ENCODE results near the gene PAQR3. TPM values are rescaled to one million over a fixed set of nuclear protein-coding genes. Genes with fewer than 3 reads are reported as not detected.

The PAQR3 gene
- total RNA-seq, 1 donor from 2014 or later: 6.7 TPM

GRCh38 chr4:78899302-78899701, 39.9 kb downstream of the PAQR3 start:
- H3K4me3 ChIP-seq: no peak overlapping the region
- no peak overlapping the region for H3K27ac ChIP-seq
- H3K4me1 ChIP-seq: no peaks in the 10 kb centered on the region
- no peak for DNase-seq (ENCODE audit: low spot score in 2 of 2)
- no peaks in the 10 kb centered on the region for H3K27me3 ChIP-seq
- no peak for TF ChIP-seq CTCF (IDR thresholded peaks at IDR 0.05)
- peaks cover 4 to 13% of the 10 kb centered on the region in 2 donors for H3K36me3 ChIP-seq
- no peaks in the 10 kb centered on the region for H3K9me3 ChIP-seq
- intact Hi-C loops (cut with DNase I): no loop called here

DNA sequence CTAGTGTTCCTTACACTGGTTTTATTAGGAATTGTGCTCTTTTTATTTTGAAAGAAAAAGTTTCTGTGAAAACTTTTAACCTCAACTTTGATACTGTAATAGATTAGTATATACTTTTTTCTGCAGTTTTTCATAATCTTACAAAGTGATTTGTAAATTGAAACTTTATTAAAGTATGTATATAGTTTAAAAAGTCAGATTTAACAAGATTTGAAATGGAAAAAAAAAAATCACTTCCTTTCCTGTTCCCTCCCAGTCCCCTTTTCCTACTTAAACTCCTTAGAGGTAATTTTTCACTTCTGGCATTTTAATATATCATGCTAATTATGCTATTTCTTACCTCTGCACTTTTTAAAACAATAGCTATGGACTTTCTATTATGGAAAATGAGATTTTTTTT, 49.3 kb downstream of the PAQR3 start:
- DNase-seq (ENCODE audit: low spot score in 2 of 2): no peak
- no peak for TF ChIP-seq CTCF (IDR thresholded peaks at IDR 0.05)
- Histone ChIP-seq H3K27me3 (no peaks in the 10 kb centered on the region), H3K27ac (no peak overlapping the region), H3K9me3 (no peaks in the 10 kb centered on the region), H3K4me1 (no peaks in the 10 kb centered on the region), H3K36me3 (peaks cover 24 to 38% of the 10 kb centered on the region in 2 donors), H3K4me3 (no peak overlapping the region)
- intact Hi-C loops (cut with DNase I): no loop called here

GRCh38 chr4:78885598-78885997, 53.6 kb downstream of the PAQR3 start:
- intact Hi-C loops (cut with DNase I): no loop called here
- Histone ChIP-seq H3K4me3 (no peak overlapping the region), H3K4me1 (no peaks in the 10 kb centered on the region), H3K36me3 (peaks cover 3 to 14% of the 10 kb centered on the region in 2 donors), H3K27ac (no peak overlapping the region), H3K9me3 (no peaks in the 10 kb centered on the region), H3K27me3 (no peaks in the 10 kb centered on the region)
- TF ChIP-seq CTCF (IDR thresholded peaks at IDR 0.05): no peak
- no peak for DNase-seq (ENCODE audit: low spot score in 2 of 2)

GRCh38 chr4:78880874-78881492, 58.3 kb downstream of the PAQR3 start:
- no peak for TF ChIP-seq CTCF (IDR thresholded peaks at IDR 0.05)
- H3K36me3 ChIP-seq: peaks cover 0 to 10% of the 10 kb centered on the region in 2 donors
- no peak overlapping the region for H3K27ac ChIP-seq
- no peaks in the 10 kb centered on the region for H3K9me3 ChIP-seq
- no peak overlapping the region for H3K4me3 ChIP-seq
- H3K4me1 ChIP-seq: no peaks in the 10 kb centered on the region
- intact Hi-C loops (cut with DNase I): no loop called here
- DNase-seq (ENCODE audit: low spot score in 2 of 2): no peak
- no peaks in the 10 kb centered on the region for H3K27me3 ChIP-seq

DNA sequence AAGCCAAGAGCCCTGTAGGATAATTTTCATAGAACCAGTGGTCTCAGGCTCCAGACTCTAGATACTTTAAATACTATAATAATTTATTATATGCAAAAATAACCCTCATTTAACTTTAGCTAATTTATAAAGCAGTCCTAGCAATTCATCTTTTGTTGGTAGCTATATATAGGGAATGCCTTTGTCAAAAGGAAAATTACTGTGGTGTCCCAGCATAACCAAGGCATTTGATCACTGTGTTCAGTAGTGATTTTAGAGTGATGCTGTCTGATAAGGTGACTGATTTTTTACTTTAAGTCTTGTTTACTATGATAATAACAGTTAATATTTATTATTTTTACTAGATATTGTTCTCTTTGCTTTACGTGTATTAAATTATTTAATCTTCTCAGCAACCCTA, 61.2 kb downstream of the PAQR3 start:
- Histone ChIP-seq H3K27me3 (no peaks in the 10 kb centered on the region), H3K4me3 (no peak overlapping the region), H3K4me1 (no peaks in the 10 kb centered on the region), H3K36me3 (peaks cover 6 to 20% of the 10 kb centered on the region in 2 donors), H3K27ac (no peak overlapping the region), H3K9me3 (no peaks in the 10 kb centered on the region)
- TF ChIP-seq CTCF (IDR thresholded peaks at IDR 0.05): no peak
- intact Hi-C loops (cut with DNase I): no loop called here
- no peak for DNase-seq (ENCODE audit: low spot score in 2 of 2)
